ENCODE measurements around the gene CXCL11. TPM values are rescaled to one million over a fixed set of nuclear protein-coding genes. Genes with fewer than 3 reads are reported as not detected.

Gene CXCL11
- total RNA-seq, 3 donors from 2014 or later (not counting 1 experiment from before 2014, with no cell fraction given): not detected

GRCh38 chr4:75997946-75998345, 37.9 kb downstream of the CXCL11 start:
- Mint-ChIP-seq H3K27ac (no peak overlapping the region), H3K36me3 (no peaks in the 10 kb centered on the region), H3K4me3 (no peak overlapping the region), H3K4me1 (no peaks in the 10 kb centered on the region), H3K9me3 (no peaks in the 10 kb centered on the region), H3K27me3 (ENCODE audit: low read depth in 2 of 2) (peaks cover 7% of the 10 kb centered on the region in 2 donors)
- intact Hi-C loops (cut with micrococcal nuclease): no loop called here
- Histone ChIP-seq H3K36me3 (ENCODE audit: control insufficient read depth, insufficient read depth, low read length) (no peaks in the 10 kb centered on the region), H3K27ac (ENCODE audit: low read length) (no peak overlapping the region), H3K9me3 (ENCODE audit: control insufficient read depth, insufficient read depth, low read length) (no peaks in the 10 kb centered on the region), H3K27me3 (ENCODE audit: control insufficient read depth, insufficient read depth, low read length) (no peaks in the 10 kb centered on the region), H3K4me3 (ENCODE audit: low read length) (no peak overlapping the region), H3K4me1 (ENCODE audit: control insufficient read depth, insufficient read depth, low read length) (no peaks in the 10 kb centered on the region)
- ATAC-seq: no peak
- TF ChIP-seq, protein P1, sequence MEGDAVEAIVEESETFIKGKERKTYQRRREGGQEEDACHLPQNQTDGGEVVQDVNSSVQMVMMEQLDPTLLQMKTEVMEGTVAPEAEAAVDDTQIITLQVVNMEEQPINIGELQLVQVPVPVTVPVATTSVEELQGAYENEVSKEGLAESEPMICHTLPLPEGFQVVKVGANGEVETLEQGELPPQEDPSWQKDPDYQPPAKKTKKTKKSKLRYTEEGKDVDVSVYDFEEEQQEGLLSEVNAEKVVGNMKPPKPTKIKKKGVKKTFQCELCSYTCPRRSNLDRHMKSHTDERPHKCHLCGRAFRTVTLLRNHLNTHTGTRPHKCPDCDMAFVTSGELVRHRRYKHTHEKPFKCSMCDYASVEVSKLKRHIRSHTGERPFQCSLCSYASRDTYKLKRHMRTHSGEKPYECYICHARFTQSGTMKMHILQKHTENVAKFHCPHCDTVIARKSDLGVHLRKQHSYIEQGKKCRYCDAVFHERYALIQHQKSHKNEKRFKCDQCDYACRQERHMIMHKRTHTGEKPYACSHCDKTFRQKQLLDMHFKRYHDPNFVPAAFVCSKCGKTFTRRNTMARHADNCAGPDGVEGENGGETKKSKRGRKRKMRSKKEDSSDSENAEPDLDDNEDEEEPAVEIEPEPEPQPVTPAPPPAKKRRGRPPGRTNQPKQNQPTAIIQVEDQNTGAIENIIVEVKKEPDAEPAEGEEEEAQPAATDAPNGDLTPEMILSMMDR (IDR thresholded peaks at IDR 0.05): no peak
- DNase-seq: no peak
- 90% methylated on average over 2 of the region's 2 CpGs for WGBS (ENCODE audit: insufficient coverage)

- ATAC-seq (no peak), DNase-seq (no peak)
- Mint-ChIP-seq H3K27ac (no peak overlapping the region), H3K36me3 (no peaks in the 10 kb centered on the region), H3K4me3 (no peak overlapping the region), H3K9me3 (no peaks in the 10 kb centered on the region), H3K27me3 (ENCODE audit: low read depth in 2 of 2) (peaks cover 2 to 7% of the 10 kb centered on the region in 2 donors), H3K4me1 (no peaks in the 10 kb centered on the region)
- no peaks in the 10 kb centered on the region for H3K9me3 ChIP-seq (ENCODE audit: control insufficient read depth, insufficient read depth, low read length)
- H3K27ac ChIP-seq (ENCODE audit: low read length): no peak overlapping the region
- intact Hi-C loops (cut with micrococcal nuclease): no loop called here
- H3K27me3 ChIP-seq (ENCODE audit: control insufficient read depth, insufficient read depth, low read length): no peaks in the 10 kb centered on the region
- TF ChIP-seq, protein P1 (IDR thresholded peaks at IDR 0.05): no peak
- no peak overlapping the region for H3K4me3 ChIP-seq (ENCODE audit: low read length)
- H3K36me3 ChIP-seq (ENCODE audit: control insufficient read depth, insufficient read depth, low read length): no peaks in the 10 kb centered on the region
- WGBS (ENCODE audit: insufficient coverage): 44% methylated on average over 1 of the region's 1 CpG
- H3K4me1 ChIP-seq (ENCODE audit: control insufficient read depth, insufficient read depth, low read length): no peaks in the 10 kb centered on the region
These were observed 38.8 kb downstream of the CXCL11 start for GRCh38 chr4:75997081-75997480.

DNA sequence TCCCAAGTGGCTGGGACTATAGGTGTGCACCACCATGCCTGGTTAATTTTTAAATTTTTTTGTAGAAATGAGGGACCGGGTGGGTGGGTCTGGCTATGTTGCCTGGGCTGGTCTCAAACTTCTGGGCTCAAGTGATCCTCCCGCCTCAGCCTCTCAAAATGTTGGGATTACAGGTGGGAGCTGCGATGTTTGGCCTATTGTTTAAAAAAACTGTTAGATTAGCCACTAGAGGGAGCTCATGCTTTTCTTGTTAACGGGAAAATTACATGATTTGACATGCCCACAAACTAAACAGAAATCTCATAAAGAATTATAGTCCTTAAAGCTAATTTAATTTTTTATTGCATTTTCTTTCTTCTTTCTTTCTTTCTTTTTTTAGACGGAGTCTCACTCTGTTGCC, 40.1 kb downstream of the CXCL11 start:
- no peak overlapping the region for H3K4me3 ChIP-seq (ENCODE audit: low read length)
- H3K36me3 ChIP-seq (ENCODE audit: control insufficient read depth, insufficient read depth, low read length): no peaks in the 10 kb centered on the region
- H3K36me3 Mint-ChIP-seq: no peaks in the 10 kb centered on the region
- H3K27ac ChIP-seq (ENCODE audit: low read length): no peak overlapping the region
- TF ChIP-seq, protein P1 (IDR thresholded peaks at IDR 0.05): peak; percentile 77
- ATAC-seq (no peak), DNase-seq (peak in 1 of 2 donors; percentile 74)
- H3K9me3 ChIP-seq (ENCODE audit: control insufficient read depth, insufficient read depth, low read length): no peaks in the 10 kb centered on the region
- 24% methylated on average over 5 of the region's 5 CpGs for WGBS (ENCODE audit: insufficient coverage)
- no peak overlapping the region for H3K4me3 Mint-ChIP-seq
- intact Hi-C loops (cut with micrococcal nuclease): loop anchor here (2.0 kb wide), 1 partner anchor 71 kb away; no protein-coding TSS in a partner anchor
- H3K9me3 Mint-ChIP-seq: no peaks in the 10 kb centered on the region
- H3K4me1 Mint-ChIP-seq: no peaks in the 10 kb centered on the region
- peaks cover 6% of the 10 kb centered on the region for H3K4me1 ChIP-seq (ENCODE audit: control insufficient read depth, insufficient read depth, low read length)
- H3K27me3 ChIP-seq (ENCODE audit: control insufficient read depth, insufficient read depth, low read length): no peaks in the 10 kb centered on the region
- H3K27me3 Mint-ChIP-seq (ENCODE audit: low read depth in 2 of 2): peaks cover 2 to 7% of the 10 kb centered on the region in 2 donors
- no peak overlapping the region for H3K27ac Mint-ChIP-seq

DNA sequence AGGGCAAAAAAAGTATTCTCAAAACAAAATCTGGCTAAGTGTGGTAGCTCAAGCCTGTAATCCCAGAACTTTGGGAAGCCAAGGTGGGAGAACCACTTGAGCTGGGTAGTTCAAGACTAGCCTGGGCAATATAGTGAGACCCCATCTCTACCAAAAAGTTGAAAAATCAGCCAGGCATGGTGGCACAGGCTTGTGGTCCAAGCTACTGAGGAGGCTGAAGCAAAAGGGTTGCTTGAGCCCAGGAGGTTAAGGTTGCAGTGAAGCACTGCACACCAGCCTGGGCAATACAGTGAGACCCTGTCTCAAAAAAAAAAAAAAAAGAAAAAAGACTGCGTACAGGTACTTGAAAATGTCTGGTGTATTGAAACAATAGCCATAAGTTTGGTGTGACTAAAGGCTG, 43.4 kb downstream of the CXCL11 start:
- no peaks in the 10 kb centered on the region for H3K36me3 ChIP-seq (ENCODE audit: control insufficient read depth, insufficient read depth, low read length)
- intact Hi-C loops (cut with micrococcal nuclease): loop anchor here (5.0 kb wide), 1 partner anchor 270 kb away; the partner anchor contains the start of gene USO1
- no peak overlapping the region for H3K4me3 ChIP-seq (ENCODE audit: low read length)
- no peaks in the 10 kb centered on the region for H3K9me3 ChIP-seq (ENCODE audit: control insufficient read depth, insufficient read depth, low read length)
- TF ChIP-seq, protein P1 (IDR thresholded peaks at IDR 0.05): no peak
- Mint-ChIP-seq H3K27ac (no peak overlapping the region), H3K27me3 (ENCODE audit: low read depth in 2 of 2) (peaks cover 2 to 7% of the 10 kb centered on the region in 2 donors), H3K4me1 (peaks cover 22 to 24% of the 10 kb centered on the region in 2 donors), H3K9me3 (no peaks in the 10 kb centered on the region), H3K36me3 (no peaks in the 10 kb centered on the region), H3K4me3 (no peak overlapping the region)
- DNase-seq: no peak
- H3K27me3 ChIP-seq (ENCODE audit: control insufficient read depth, insufficient read depth, low read length): no peaks in the 10 kb centered on the region
- ATAC-seq: no peak
- H3K27ac ChIP-seq (ENCODE audit: low read length): no peak overlapping the region
- H3K4me1 ChIP-seq (ENCODE audit: control insufficient read depth, insufficient read depth, low read length): peaks cover 10% of the 10 kb centered on the region
- WGBS (ENCODE audit: insufficient coverage): 95% methylated on average over 1 of the region's 1 CpG

Measured in natural killer cell (primary cell).